HL-60 (cell line): Measurements from ENCODE around the gene CLEC20A.

Experiments used
- DNase-seq, 2 experiments: peaks; one replicate each; pipeline ENCODE4 v3.0.0-alpha.2; 2010 to 2020; ENCODE audit warnings: low read depth in 1 of 2, low spot score in 1 of 2
- H3K27ac ChIP-seq: fragments of 250-450 bp; sonication (Bioruptor Pico); replicated peaks from 2 replicates; pipeline ENCODE4 v1.5.1; 2020; ENCODE audit warnings: mild to moderate bottlenecking, moderate library complexity
- H3K27me3 ChIP-seq: fragments of 250-450 bp; sonication (Bioruptor Pico); 2 replicates; pipeline ENCODE4 v1.5.1; 2021; ENCODE audit warnings: mild to moderate bottlenecking, moderate library complexity; ENCODE audit not compliant: insufficient read depth, poor library complexity, severe bottlenecking
- H3K4me3 ChIP-seq: replicated peaks from 2 replicates; pipeline ENCODE4 v1.5.1; 2011; ENCODE audit warnings: mild to moderate bottlenecking, control low read depth, low read length; ENCODE audit not compliant: insufficient read depth
- GABPA ChIP-seq: IDR thresholded peaks from 2 replicates; pipeline ENCODE4 v1.6.1; 2012; ENCODE audit warnings: low read depth
- POLR2AphosphoS5 ChIP-seq: IDR thresholded peaks from 2 replicates; pipeline ENCODE4 v1.6.1; 2012; ENCODE audit warnings: low read depth
- SPI1 ChIP-seq: IDR thresholded peaks from 2 replicates; pipeline ENCODE4 v1.6.1; 2012; ENCODE audit warnings: low read depth, mild to moderate bottlenecking, borderline replicate concordance
- TF ChIP-seq, protein P1 (sequence below): IDR thresholded peaks from 2 replicates; pipeline ENCODE4 v1.6.1; 2012; ENCODE audit warnings: low read depth; ENCODE audit not compliant: insufficient replicate concordance
- TF ChIP-seq, protein P2 (sequence below): IDR thresholded peaks from one replicate; pipeline ENCODE4 v1.5.1; 2011; ENCODE audit warnings: low read length, control low read depth, inconsistent platforms; ENCODE audit not compliant: insufficient read depth

Gene CLEC20A

DNA sequence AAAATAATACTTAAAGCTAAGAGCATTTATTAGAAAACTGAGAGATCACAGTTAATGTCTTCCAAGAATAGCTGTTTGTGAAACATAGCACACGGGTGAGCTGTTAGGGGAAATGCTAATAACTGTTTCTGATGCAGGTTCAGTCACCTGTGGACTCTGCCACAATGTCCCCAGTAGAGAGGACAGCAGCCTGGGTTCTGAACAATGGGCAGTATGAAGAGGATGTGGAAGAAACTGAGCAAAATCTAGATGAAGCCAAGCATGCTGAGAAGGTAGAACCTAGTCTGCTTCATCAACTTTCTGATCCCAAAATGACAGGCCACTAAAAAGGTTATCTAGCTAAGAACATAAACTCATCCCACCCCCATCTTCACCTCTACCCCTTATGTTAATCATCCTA, 32.6 kb downstream of the CLEC20A start:
- DNase-seq = no peak
- TF ChIP-seq POLR2AphosphoS5 = no peak
- TF ChIP-seq, protein P1, sequence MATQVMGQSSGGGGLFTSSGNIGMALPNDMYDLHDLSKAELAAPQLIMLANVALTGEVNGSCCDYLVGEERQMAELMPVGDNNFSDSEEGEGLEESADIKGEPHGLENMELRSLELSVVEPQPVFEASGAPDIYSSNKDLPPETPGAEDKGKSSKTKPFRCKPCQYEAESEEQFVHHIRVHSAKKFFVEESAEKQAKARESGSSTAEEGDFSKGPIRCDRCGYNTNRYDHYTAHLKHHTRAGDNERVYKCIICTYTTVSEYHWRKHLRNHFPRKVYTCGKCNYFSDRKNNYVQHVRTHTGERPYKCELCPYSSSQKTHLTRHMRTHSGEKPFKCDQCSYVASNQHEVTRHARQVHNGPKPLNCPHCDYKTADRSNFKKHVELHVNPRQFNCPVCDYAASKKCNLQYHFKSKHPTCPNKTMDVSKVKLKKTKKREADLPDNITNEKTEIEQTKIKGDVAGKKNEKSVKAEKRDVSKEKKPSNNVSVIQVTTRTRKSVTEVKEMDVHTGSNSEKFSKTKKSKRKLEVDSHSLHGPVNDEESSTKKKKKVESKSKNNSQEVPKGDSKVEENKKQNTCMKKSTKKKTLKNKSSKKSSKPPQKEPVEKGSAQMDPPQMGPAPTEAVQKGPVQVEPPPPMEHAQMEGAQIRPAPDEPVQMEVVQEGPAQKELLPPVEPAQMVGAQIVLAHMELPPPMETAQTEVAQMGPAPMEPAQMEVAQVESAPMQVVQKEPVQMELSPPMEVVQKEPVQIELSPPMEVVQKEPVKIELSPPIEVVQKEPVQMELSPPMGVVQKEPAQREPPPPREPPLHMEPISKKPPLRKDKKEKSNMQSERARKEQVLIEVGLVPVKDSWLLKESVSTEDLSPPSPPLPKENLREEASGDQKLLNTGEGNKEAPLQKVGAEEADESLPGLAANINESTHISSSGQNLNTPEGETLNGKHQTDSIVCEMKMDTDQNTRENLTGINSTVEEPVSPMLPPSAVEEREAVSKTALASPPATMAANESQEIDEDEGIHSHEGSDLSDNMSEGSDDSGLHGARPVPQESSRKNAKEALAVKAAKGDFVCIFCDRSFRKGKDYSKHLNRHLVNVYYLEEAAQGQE = no peak
- no peak for TF ChIP-seq SPI1
- TF ChIP-seq GABPA = no peak
- TF ChIP-seq, protein P2, sequence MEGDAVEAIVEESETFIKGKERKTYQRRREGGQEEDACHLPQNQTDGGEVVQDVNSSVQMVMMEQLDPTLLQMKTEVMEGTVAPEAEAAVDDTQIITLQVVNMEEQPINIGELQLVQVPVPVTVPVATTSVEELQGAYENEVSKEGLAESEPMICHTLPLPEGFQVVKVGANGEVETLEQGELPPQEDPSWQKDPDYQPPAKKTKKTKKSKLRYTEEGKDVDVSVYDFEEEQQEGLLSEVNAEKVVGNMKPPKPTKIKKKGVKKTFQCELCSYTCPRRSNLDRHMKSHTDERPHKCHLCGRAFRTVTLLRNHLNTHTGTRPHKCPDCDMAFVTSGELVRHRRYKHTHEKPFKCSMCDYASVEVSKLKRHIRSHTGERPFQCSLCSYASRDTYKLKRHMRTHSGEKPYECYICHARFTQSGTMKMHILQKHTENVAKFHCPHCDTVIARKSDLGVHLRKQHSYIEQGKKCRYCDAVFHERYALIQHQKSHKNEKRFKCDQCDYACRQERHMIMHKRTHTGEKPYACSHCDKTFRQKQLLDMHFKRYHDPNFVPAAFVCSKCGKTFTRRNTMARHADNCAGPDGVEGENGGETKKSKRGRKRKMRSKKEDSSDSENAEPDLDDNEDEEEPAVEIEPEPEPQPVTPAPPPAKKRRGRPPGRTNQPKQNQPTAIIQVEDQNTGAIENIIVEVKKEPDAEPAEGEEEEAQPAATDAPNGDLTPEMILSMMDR = no peak
- H3K27ac ChIP-seq = no peak overlapping the region
- no peaks in the 10 kb centered on the region for H3K27me3 ChIP-seq
- H3K4me3 ChIP-seq = no peak overlapping the region

DNA sequence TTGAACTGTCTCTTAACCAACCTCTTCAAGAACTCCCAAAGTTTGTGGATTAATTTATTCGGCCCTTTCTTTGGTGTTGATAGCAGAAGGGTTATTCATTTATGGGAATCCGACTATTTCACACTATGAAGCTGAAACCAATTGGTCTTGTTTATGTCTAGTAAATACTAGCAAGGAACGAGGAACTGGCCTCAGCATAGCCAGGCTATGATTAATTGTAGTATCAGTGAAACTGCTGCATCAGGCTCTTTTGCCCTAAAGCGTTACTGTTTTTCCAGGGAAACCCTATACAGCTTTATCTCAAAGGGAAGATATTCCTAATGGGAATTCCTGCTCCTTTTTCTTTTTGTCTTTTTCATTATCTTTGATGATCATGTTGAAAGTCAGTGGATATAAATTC, 35.1 kb downstream of the CLEC20A start:
- no peak overlapping the region for H3K4me3 ChIP-seq
- H3K27me3 ChIP-seq = no peaks in the 10 kb centered on the region
- no peak overlapping the region for H3K27ac ChIP-seq
- TF ChIP-seq, protein P2 = no peak
- DNase-seq = no peak

DNA sequence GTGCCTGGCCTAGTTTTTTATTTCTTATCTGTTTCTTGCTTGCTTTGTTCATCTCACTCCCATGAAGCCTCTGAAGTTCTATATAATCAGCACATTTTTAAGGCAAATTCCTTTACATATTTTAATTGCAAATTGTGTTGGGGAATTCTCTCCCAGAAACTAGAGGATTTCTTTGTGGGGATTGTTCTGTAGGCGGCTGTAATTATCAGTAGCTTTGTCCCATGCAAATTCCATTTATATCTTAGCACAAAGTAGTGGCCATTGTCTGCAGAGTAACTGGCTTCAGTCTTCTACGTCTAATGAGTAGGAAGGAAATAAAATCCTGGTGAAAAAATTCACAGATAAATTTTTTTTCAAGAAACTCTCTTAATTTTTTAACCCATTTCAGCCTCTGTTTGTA, 35.7 kb downstream of the CLEC20A start:
- TF ChIP-seq POLR2AphosphoS5 (no peak), SPI1 (no peak), GABPA (no peak)
- TF ChIP-seq, protein P1 = no peak
- TF ChIP-seq, protein P2 = no peak
- no peak overlapping the region for H3K4me3 ChIP-seq
- no peak for DNase-seq
- H3K27ac ChIP-seq = no peak overlapping the region
- no peaks in the 10 kb centered on the region for H3K27me3 ChIP-seq

DNA sequence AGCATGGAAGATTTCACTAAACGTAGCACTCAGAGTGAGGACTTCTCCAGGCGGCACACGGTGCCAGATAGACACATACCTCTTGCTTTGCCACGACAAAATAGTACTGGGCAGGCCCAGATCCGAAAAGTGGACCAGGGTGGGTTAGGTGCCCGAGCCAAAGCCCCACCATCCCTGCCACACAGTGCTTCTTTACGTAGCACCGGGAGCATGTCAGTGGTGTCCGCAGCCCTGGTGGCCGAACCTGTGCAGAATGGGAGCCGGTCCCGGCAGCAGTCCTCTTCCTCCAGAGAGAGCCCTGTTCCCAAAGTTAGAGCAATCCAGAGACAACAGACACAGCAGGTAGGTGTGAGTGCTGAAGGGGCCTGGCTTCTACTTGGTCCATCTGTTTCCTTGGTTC, 38.6 kb downstream of the CLEC20A start:
- DNase-seq = no peak
- Histone ChIP-seq H3K27ac (no peak overlapping the region), H3K4me3 (no peak overlapping the region), H3K27me3 (no peaks in the 10 kb centered on the region)
- TF ChIP-seq POLR2AphosphoS5 (no peak), SPI1 (no peak)
- TF ChIP-seq, protein P2 = no peak
